Ishikawa (cell line): ENCODE results near the gene YJU2.

Experiments
- CEBPB ChIP-seq: IDR thresholded peaks from 2 replicates; pipeline ENCODE4 v1.6.1; 2012
- CREB1 ChIP-seq: IDR thresholded peaks from 2 replicates; pipeline ENCODE4 v1.6.1; 2012; ENCODE audit warnings: low read depth
- EGR1 ChIP-seq: IDR thresholded peaks from 2 replicates; pipeline ENCODE4 v1.6.1; 2012
- EP300 ChIP-seq: IDR thresholded peaks from 2 replicates; pipeline ENCODE4 v1.6.1; 2012; ENCODE audit warnings: borderline replicate concordance
- FOXM1 ChIP-seq: IDR thresholded peaks from 2 replicates; pipeline ENCODE4 v1.6.1; 2012; ENCODE audit warnings: low read depth, borderline replicate concordance
- NFIC ChIP-seq: IDR thresholded peaks from 2 replicates; pipeline ENCODE4 v1.6.1; 2012
- RAD21 ChIP-seq: IDR thresholded peaks from 2 replicates; pipeline ENCODE4 v1.6.1; 2012; ENCODE audit warnings: low read depth
- TAF1 ChIP-seq: IDR thresholded peaks from 2 replicates; pipeline ENCODE4 v1.6.1; 2012; ENCODE audit warnings: low read depth, mild to moderate bottlenecking
- TCF12 ChIP-seq: IDR thresholded peaks from 2 replicates; pipeline ENCODE4 v1.6.1; 2012; ENCODE audit warnings: low read depth
- TEAD4 ChIP-seq: IDR thresholded peaks from 2 replicates; pipeline ENCODE4 v1.6.1; 2012
- YY1 ChIP-seq: IDR thresholded peaks from 2 replicates; pipeline ENCODE4 v1.6.1; 2012; ENCODE audit warnings: low read depth
- ZBTB7A ChIP-seq: IDR thresholded peaks from 2 replicates; pipeline ENCODE4 v1.6.1; 2012; ENCODE audit warnings: low read depth
- TF ChIP-seq, protein P1 (sequence below): IDR thresholded peaks from 2 replicates; pipeline ENCODE4 v1.6.1; 2012
- TF ChIP-seq, protein P2 (sequence below): IDR thresholded peaks from 2 replicates; pipeline ENCODE4 v1.6.1; 2012
- TF ChIP-seq, protein P3 (sequence below): IDR thresholded peaks from 2 replicates; pipeline ENCODE4 v1.6.1; 2012; ENCODE audit warnings: low read depth, mild to moderate bottlenecking

The YJU2 gene

DNA sequence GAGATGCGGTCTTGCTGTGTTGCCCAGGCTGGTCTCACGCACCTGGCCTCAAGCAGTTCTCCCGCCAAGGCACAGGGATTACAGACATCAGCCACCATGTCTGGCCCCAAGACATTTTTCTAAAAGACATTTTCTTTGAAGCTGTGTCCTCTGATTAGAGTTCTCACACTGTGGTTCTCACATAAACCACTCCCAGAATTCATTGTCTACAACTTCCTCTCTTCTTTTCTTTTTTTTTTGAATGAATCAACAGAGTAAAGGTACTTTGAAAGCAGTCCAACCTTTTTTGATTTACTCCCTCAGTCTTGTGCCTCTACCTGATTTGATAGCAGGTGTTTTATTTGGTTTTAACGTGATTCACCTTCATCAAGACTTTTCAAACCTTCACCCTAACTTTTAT is 17.9 kb downstream of the YJU2 start:
- no peak for TF ChIP-seq YY1
- TF ChIP-seq TAF1, result no peak
- no peak for TF ChIP-seq NFIC
- no peak for TF ChIP-seq TCF12
- TF ChIP-seq EGR1, result no peak
- no peak for TF ChIP-seq CREB1
- no peak for TF ChIP-seq EP300
- TF ChIP-seq, protein P1, sequence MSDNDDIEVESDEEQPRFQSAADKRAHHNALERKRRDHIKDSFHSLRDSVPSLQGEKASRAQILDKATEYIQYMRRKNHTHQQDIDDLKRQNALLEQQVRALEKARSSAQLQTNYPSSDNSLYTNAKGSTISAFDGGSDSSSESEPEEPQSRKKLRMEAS, result no peak
- TF ChIP-seq ZBTB7A, result no peak
- TF ChIP-seq, protein P2, sequence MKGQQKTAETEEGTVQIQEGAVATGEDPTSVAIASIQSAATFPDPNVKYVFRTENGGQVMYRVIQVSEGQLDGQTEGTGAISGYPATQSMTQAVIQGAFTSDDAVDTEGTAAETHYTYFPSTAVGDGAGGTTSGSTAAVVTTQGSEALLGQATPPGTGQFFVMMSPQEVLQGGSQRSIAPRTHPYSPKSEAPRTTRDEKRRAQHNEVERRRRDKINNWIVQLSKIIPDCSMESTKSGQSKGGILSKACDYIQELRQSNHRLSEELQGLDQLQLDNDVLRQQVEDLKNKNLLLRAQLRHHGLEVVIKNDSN, result no peak
- no peak for TF ChIP-seq RAD21
- TF ChIP-seq FOXM1, result no peak
- no peak for TF ChIP-seq TEAD4
- TF ChIP-seq, protein P3, sequence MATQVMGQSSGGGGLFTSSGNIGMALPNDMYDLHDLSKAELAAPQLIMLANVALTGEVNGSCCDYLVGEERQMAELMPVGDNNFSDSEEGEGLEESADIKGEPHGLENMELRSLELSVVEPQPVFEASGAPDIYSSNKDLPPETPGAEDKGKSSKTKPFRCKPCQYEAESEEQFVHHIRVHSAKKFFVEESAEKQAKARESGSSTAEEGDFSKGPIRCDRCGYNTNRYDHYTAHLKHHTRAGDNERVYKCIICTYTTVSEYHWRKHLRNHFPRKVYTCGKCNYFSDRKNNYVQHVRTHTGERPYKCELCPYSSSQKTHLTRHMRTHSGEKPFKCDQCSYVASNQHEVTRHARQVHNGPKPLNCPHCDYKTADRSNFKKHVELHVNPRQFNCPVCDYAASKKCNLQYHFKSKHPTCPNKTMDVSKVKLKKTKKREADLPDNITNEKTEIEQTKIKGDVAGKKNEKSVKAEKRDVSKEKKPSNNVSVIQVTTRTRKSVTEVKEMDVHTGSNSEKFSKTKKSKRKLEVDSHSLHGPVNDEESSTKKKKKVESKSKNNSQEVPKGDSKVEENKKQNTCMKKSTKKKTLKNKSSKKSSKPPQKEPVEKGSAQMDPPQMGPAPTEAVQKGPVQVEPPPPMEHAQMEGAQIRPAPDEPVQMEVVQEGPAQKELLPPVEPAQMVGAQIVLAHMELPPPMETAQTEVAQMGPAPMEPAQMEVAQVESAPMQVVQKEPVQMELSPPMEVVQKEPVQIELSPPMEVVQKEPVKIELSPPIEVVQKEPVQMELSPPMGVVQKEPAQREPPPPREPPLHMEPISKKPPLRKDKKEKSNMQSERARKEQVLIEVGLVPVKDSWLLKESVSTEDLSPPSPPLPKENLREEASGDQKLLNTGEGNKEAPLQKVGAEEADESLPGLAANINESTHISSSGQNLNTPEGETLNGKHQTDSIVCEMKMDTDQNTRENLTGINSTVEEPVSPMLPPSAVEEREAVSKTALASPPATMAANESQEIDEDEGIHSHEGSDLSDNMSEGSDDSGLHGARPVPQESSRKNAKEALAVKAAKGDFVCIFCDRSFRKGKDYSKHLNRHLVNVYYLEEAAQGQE, result no peak
- TF ChIP-seq CEBPB, result no peak

DNA sequence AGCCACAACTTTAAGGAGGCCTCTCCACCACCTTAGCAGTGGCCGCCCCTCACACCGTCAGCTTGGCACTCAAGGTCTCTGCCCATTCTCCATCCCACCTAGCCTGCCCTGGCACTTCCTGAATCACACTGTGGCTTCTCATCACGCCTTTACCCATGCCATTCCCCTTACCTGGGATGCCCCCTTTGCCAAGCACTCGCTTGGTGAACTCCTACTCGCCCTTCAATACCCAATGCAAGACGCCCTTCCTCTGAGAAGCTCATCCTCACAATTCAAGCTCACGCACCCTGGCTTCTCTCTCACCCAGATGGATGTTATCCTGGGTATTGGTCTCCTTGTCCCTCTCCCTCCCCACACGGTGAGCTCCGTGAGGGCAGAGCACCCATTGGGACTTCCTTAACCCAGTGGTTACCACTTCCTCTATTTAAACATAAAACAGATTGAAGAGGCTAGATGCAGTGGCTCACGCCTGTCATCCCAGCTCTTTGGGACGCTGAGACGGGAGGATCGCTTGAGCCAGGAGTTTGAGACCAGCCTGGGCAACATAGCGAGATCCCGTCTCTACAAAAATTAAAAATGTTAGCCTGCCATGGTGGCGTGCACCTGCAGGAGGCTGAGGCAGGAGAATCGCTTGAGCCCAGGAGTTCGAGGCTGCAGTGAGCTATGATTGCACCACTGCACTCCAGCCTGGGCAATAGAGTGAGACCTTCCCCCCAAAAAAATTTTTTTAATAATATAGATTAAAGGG is 19.5 kb downstream of the YJU2 start:
- TF ChIP-seq EP300 (no peak), CREB1 (no peak), TCF12 (no peak), CEBPB (no peak), RAD21 (no peak), EGR1 (no peak), YY1 (no peak), ZBTB7A (no peak)
- TF ChIP-seq, protein P3, result no peak
- TF ChIP-seq, protein P1, result no peak
- TF ChIP-seq, protein P2, result no peak

DNA sequence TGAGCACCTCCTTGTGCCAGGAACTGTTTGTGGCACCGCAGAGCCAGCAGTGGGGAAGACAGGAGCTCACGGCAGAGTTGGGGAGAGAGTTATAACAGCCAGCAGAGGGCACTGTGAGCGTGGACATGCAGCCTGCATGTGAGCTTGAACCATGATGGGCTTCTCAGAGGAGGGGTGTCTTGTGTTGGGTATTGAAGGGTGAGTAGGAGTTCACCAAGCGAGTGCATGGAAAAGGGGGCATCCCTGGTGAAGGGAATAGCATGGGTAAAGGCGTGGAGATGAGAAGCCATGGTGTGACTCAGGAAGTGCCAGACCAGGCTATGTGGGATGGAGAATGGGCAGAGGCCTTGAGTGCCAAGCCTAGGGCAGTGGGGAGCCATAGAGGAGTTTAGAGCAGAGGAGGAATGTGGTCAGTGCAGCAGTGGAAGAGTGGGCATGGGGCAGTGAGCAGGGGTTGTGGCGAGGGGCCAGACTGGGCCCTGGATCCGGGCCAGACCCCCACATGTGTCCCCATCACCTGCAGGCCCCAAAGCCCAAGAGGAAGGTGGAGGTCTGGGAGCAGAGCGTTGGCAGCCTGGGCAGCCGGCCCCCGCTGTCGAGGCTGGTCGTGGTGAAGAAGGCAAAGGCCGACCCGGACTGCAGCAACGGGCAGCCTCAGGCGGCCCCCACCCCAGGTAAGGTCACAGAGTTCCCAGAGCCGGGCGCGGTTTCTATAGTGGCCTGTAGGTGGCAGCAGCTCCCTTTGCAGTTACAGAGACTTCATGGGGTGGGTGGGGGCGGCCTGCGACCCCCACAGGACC is 20.4 kb downstream of the YJU2 start:
- no peak for TF ChIP-seq FOXM1
- TF ChIP-seq ZBTB7A, result peak; percentile 97
- no peak for TF ChIP-seq YY1
- TF ChIP-seq RAD21, result peak; percentile 77

DNA sequence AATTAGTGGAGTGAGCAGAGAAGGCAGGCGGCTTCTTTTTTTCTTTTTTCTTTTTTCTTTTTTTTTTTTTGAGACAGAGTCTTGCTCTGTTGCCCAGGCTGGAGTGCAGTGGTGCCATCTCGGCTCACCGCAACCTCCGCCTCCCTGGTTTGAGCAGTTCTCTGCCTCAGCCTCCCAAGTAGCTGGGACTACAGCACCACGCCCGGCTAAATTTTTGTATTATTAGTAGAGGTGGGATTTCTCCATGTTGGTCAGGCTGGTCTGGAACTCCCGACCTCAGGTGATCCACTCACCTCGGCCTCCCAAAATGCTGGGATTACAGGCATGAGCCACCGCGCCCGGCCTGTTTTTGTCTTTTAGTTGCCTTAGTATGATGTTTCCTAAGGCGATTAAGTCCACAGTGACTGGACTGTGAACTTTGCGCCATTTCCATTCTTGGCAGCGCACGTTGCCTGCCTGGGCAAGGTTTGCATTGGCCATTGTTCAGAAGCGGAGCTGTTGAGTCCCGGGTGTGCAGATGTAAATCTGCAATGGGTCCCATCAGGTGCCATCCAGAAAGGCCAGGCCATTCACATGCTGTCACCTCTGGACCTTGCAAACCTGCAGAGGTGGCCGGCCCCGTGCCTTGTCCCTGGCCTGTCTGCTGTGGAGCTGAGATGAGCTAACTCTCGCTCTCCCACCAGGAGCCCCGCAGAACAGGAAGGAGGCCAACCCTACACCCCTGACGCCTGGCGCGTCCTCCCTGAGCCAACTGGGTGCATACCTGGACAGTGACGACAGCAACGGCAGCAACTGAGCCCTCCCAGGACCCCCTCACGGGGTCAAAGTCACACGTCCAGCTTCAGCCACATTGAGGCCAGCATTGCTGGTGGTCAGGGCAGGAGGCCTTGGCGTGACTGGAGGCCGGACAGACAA is 21.3 kb downstream of the YJU2 start:
- TF ChIP-seq, protein P2, result no peak
- TF ChIP-seq EP300 (no peak), CEBPB (no peak), NFIC (no peak), TEAD4 (no peak), EGR1 (no peak), RAD21 (no peak), CREB1 (no peak), ZBTB7A (no peak), TCF12 (no peak), YY1 (no peak), FOXM1 (no peak)
- TF ChIP-seq, protein P1, result no peak
- TF ChIP-seq, protein P3, result no peak
